Measurements from ENCODE around the gene PAPPA. TPM values are rescaled to one million over a fixed set of nuclear protein-coding genes. Genes with fewer than 3 reads are reported as not detected.

PAPPA gene
- total RNA-seq, 1 experiment from 2014 or later = 0.22 TPM

- TF ChIP-seq PREB (CRISPR knock-in tag; IDR thresholded peaks at IDR 0.05; ENCODE audit: borderline replicate concordance) = no peak
- no peak for TF ChIP-seq ZNF423 (CRISPR knock-in tag; IDR thresholded peaks at IDR 0.05)
- TF ChIP-seq ATF2 (CRISPR knock-in tag; IDR thresholded peaks at IDR 0.05; ENCODE audit: borderline replicate concordance, low read depth) = no peak
- no peak for TF ChIP-seq ATF3 (CRISPR knock-in tag; conservative IDR thresholded peaks at IDR 0.05)
- no peak for TF ChIP-seq TEAD4 (CRISPR knock-in tag; IDR thresholded peaks at IDR 0.05)
Observed at GRCh38 chr9:116196806-116197205, 43.2 kb downstream of the PAPPA start (continued).

GRCh38 chr9:116198344-116198743 lies 44.8 kb downstream of the PAPPA start:
- no peak overlapping the region for H3K4me3 Mint-ChIP-seq
- no peak for ATAC-seq
- peaks cover 8% of the 10 kb centered on the region for H3K4me1 Mint-ChIP-seq
- ChIA-PET CTCF (no interaction called here), POLR2A (interaction anchor here (0.5 kb wide), 1 partner anchor 45 kb away, joined by 4 read pairs; the partner anchor contains the start of gene PAPPA)
- H3K27ac Mint-ChIP-seq = no peak overlapping the region
- TF ChIP-seq ZSCAN18 (CRISPR knock-in tag; IDR thresholded peaks at IDR 0.05) (no peak), AFF4 (CRISPR knock-in tag; IDR thresholded peaks at IDR 0.05; ENCODE audit: borderline replicate concordance) (no peak), ESRRA (CRISPR knock-in tag; IDR thresholded peaks at IDR 0.05; ENCODE audit: borderline replicate concordance) (no peak), ZNF671 (CRISPR knock-in tag; IDR thresholded peaks at IDR 0.05) (no peak)
- H3K27me3 Mint-ChIP-seq (ENCODE audit: low read depth) = peaks cover 7% of the 10 kb centered on the region
- H3K36me3 Mint-ChIP-seq = no peaks in the 10 kb centered on the region
- no peaks in the 10 kb centered on the region for H3K9me3 Mint-ChIP-seq
- DNase-seq (ENCODE audit: low spot score) = no peak

- no peaks in the 10 kb centered on the region for H3K36me3 Mint-ChIP-seq
- H3K4me1 Mint-ChIP-seq = peaks cover 17% of the 10 kb centered on the region
- H3K27me3 Mint-ChIP-seq (ENCODE audit: low read depth) = peaks cover 18% of the 10 kb centered on the region
- CTCF ChIA-PET = no interaction called here
- no peak overlapping the region for H3K27ac Mint-ChIP-seq
- ATAC-seq (no peak), DNase-seq (ENCODE audit: low spot score) (no peak)
- H3K4me3 Mint-ChIP-seq = no peak overlapping the region
- POLR2A ChIA-PET = no interaction called here
- no peaks in the 10 kb centered on the region for H3K9me3 Mint-ChIP-seq
- TF ChIP-seq AR (CRISPR knock-in tag; IDR thresholded peaks at IDR 0.05) = no peak
- no peak for TF ChIP-seq MAX (CRISPR knock-in tag; IDR thresholded peaks at IDR 0.05)
- TF ChIP-seq ZNF138 (CRISPR knock-in tag; conservative IDR thresholded peaks at IDR 0.05) = no peak
- TF ChIP-seq GRHL2 (CRISPR knock-in tag; IDR thresholded peaks at IDR 0.05; ENCODE audit: insufficient replicate concordance, severe bottlenecking) = no peak
- TF ChIP-seq CTCF (IDR thresholded peaks at IDR 0.05) = no peak
- TF ChIP-seq IRF2 (CRISPR knock-in tag; IDR thresholded peaks at IDR 0.05; ENCODE audit: borderline replicate concordance, low read depth) = no peak
- no peak for TF ChIP-seq FOXP1 (CRISPR knock-in tag; IDR thresholded peaks at IDR 0.05; ENCODE audit: borderline replicate concordance)
- TF ChIP-seq ERG (CRISPR knock-in tag; IDR thresholded peaks at IDR 0.05) = no peak
Observed at GRCh38 chr9:116202219-116202912, 48.8 kb downstream of the PAPPA start.

All from WTC11 (cell line).